Osteocyte (in vitro differentiated cells): ENCODE measurements around the gene SMO. TPM values are rescaled to one million over a fixed set of nuclear protein-coding genes. Genes with fewer than 3 reads are reported as not detected.
"Not testable (repeated sequence)": the region's sequence is repeated elsewhere in the genome, so short reads cannot be mapped to it uniquely, and the experiment has no call there.

ENCODE experiments used
- DNase-seq: peaks from one replicate; pipeline ENCODE4 v3.0.0; 2021; ENCODE audit warnings: mixed read lengths; ENCODE audit not compliant: unreplicated experiment; ENCODE audit errors: extremely low spot score
- H3K27ac Mint-ChIP-seq: one replicate; pipeline ENCODE4 v1.8.0; 2021; ENCODE audit warnings: mild to moderate bottlenecking, mixed read lengths; ENCODE audit not compliant: unreplicated experiment
- H3K27me3 Mint-ChIP-seq: one replicate; pipeline ENCODE4 v1.8.0; 2021; ENCODE audit warnings: mixed read lengths; ENCODE audit not compliant: unreplicated experiment
- H3K36me3 Mint-ChIP-seq: one replicate; pipeline ENCODE4 v1.8.0; 2021; ENCODE audit warnings: mixed read lengths; ENCODE audit not compliant: unreplicated experiment
- H3K4me1 Mint-ChIP-seq: one replicate; pipeline ENCODE4 v1.8.0; 2021; ENCODE audit warnings: mixed read lengths; ENCODE audit not compliant: unreplicated experiment
- H3K4me3 Mint-ChIP-seq: one replicate; pipeline ENCODE4 v1.8.0; 2021; ENCODE audit warnings: mild to moderate bottlenecking, moderate library complexity, mixed read lengths; ENCODE audit not compliant: unreplicated experiment
- H3K9me3 Mint-ChIP-seq: one replicate; pipeline ENCODE4 v1.8.0; 2021; ENCODE audit warnings: mixed read lengths; ENCODE audit not compliant: unreplicated experiment
- total RNA-seq: library from RNA; stranded (reverse); gene quantifications from 2 replicates; pipeline ENCODE4 v1.2.1, GENCODE V29; 2021
- TF ChIP-seq, protein P1 (sequence below): fragments of 200-600 bp; sonication (generic); IDR thresholded peaks from 2 replicates; pipeline ENCODE4 v1.5.0; 2021; ENCODE audit warnings: antibody characterized with exemption, mild to moderate bottlenecking, moderate library complexity

Gene SMO
- total RNA-seq, 1 donor from 2014 or later, result 41.6 TPM

DNA sequence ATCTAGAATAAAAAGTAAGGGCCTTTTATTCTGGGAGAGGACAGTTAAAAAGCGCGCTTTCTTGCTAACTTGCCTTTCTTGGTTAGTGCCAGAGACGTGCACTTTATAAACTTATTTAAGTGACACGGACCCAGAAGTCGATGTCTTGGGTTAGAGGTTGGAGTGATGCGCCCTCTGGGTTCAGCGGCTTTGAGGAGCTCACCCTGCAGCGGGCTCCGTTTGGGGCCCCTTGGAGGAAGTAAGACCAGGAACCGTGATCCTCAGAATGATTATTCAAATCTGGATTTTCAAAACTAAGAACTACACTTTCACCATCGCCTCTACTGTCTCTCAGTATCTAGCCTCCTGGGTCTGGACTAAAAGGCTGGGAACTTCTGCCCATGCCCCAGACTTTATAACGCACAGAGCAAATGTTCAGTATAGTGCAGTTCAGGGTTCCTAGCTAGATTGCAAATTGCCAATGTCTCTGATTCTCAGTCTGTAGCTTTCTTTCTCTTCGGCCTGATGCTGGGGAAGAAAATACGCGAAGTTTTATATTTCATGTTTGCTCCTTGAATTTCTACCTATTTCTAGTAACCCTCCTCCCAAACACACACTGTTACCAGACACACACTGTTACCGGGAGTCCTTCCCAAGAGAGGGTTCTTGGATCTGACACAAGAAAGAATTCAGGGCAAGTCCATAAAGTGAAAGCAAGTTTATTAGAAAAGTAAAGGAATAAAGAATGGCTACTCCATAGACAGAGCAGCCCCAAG, 18.6 kb upstream of the SMO start:
- H3K27me3 Mint-ChIP-seq, result peaks cover 33% of the 10 kb centered on the region
- no peaks in the 10 kb centered on the region for H3K36me3 Mint-ChIP-seq
- TF ChIP-seq, protein P1, sequence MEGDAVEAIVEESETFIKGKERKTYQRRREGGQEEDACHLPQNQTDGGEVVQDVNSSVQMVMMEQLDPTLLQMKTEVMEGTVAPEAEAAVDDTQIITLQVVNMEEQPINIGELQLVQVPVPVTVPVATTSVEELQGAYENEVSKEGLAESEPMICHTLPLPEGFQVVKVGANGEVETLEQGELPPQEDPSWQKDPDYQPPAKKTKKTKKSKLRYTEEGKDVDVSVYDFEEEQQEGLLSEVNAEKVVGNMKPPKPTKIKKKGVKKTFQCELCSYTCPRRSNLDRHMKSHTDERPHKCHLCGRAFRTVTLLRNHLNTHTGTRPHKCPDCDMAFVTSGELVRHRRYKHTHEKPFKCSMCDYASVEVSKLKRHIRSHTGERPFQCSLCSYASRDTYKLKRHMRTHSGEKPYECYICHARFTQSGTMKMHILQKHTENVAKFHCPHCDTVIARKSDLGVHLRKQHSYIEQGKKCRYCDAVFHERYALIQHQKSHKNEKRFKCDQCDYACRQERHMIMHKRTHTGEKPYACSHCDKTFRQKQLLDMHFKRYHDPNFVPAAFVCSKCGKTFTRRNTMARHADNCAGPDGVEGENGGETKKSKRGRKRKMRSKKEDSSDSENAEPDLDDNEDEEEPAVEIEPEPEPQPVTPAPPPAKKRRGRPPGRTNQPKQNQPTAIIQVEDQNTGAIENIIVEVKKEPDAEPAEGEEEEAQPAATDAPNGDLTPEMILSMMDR, result no peak
- H3K4me3 Mint-ChIP-seq, result peak overlapping the region; percentile 63
- H3K4me1 Mint-ChIP-seq, result peaks cover 9% of the 10 kb centered on the region
- no peaks in the 10 kb centered on the region for H3K9me3 Mint-ChIP-seq
- no peak for DNase-seq
- no peak overlapping the region for H3K27ac Mint-ChIP-seq

DNA sequence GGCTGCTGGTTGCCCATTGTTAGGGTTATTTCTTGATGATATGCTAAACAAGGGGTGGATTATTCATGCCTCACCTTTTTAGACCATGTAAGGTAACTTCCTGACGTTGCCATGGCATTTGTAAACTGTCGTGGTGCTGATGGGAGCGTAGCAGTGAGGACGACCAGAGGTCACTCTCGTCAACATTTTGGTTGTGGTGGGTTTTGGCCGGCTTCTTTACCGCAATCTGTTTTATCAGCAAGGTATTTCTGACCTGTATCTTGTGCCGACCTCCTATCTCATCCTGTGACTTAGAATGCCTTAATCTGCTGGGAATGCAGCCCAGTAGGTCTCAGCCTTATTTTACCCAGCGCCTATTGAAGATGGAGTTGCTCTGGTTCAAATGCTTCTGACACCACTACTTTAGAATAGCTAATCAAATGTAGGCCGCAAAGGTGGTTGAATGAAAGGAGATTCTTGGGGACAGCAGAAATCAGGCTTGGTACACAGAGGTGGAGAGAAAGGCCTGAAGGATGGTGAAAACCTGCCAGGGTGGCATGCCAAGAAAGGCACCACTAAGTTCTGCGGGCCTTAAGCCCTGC, 17.9 kb upstream of the SMO start:
- Mint-ChIP-seq H3K36me3 (no peaks in the 10 kb centered on the region), H3K4me1 (peaks cover 9% of the 10 kb centered on the region), H3K4me3 (no peak overlapping the region), H3K27me3 (peaks cover 29% of the 10 kb centered on the region), H3K9me3 (no peaks in the 10 kb centered on the region), H3K27ac (no peak overlapping the region)
- DNase-seq, result no peak
- TF ChIP-seq, protein P1, result no peak

DNA sequence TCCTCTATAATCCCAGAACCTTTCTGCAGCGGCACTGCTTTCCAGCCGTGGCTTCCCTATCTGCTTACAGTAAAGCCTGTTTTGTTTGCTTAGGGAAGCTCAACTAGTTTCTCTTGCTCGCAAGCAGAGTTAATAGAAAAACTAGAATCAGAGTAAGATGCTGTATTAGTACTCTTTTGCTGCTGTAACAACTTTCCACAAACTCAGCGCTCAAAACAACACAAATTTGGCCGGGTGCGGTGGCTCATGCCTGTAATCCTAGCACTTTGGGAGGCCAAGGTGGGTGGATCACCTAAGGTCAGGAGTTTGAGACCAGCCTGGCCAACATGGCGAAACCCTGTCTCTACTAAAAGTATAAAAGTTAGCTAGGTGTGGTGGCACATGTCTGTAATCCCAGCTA, 14.6 kb upstream of the SMO start:
- not testable (repeated sequence) for H3K9me3 Mint-ChIP-seq, H3K36me3 Mint-ChIP-seq, DNase-seq, H3K4me3 Mint-ChIP-seq, H3K27ac Mint-ChIP-seq
- Mint-ChIP-seq H3K4me1 (peaks cover 20% of the 10 kb centered on the region), H3K27me3 (peaks cover 24% of the 10 kb centered on the region)

DNA sequence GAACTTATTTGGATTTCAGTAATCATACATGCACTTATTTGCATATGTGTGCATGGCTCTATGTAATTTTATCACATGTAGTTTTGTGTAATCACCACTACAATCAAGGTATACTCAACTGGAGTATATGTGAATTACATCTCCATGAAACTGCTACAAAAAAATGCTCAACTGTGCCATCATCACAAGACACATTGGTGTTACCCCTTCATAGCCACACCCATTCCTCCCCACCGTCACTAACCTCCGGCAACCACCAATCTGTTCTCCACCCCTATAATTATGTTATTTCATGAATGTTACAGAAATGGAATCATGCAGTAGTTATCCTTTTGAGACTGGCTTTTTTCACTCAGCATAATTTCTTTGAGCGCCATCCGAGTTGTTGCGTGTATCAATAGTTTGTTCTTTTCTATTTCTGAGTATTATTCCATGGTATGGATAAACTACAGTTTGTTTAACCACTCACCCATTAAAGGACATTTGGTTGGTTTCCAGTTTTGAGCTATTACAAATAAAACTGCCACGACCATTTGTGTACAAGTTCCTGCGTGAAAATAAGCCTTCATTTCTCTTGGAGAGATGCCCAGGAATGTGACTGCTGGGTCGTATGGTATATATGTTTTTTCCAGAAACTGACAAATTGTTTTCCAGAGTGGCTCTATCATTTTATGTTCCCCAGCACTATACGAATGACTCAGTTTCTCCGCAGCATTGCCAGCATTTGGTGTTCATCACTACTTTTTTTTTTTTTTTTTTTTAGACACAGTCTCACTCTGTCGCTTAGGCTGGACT, 11.3 kb upstream of the SMO start:
- Mint-ChIP-seq H3K4me3 (no peak overlapping the region), H3K27ac (no peak overlapping the region), H3K4me1 (peaks cover 14% of the 10 kb centered on the region), H3K27me3 (peaks cover 45% of the 10 kb centered on the region), H3K9me3 (no peaks in the 10 kb centered on the region), H3K36me3 (no peaks in the 10 kb centered on the region)
- no peak for DNase-seq
- TF ChIP-seq, protein P1, result no peak

DNA sequence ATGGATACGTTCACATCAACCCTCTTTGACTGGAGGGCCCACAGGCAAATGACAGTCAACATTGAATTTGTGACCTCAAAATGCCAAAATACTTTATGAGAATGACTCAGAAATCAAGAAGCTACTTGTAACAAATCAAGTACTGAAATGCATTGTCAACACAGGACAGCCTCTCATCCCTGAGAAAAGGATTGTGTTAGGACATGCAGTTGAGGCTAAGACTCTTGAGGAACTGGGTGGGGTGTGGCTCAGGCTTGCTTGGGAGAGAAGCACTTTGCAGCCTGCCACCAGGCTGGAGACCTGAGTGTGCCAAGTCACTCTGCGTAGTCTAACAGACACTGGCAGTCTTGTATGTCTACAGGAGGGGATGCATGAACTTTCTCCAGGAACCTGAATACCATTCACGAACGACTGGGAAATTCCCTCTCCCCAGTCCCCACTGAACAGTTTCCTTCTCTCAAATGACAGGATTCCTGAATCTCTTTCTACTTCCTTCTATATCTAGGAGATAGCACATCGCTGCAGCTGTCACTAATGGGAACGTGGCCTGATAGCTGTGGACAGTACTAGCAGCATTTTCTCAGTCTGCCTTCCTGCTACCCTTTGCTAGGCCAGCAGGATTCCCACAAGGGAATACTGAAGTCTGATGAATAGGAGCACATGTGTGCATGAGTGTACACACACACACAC, 3.3 kb upstream of the SMO start:
- Mint-ChIP-seq H3K27me3 (peaks cover 14% of the 10 kb centered on the region), H3K27ac (no peak overlapping the region), H3K9me3 (no peaks in the 10 kb centered on the region), H3K4me1 (peaks cover 9% of the 10 kb centered on the region), H3K36me3 (no peaks in the 10 kb centered on the region), H3K4me3 (no peak overlapping the region)
- DNase-seq, result no peak
- TF ChIP-seq, protein P1, result no peak
